ENCODE measurements around the gene EPB41L5. TPM values are rescaled to one million over a fixed set of nuclear protein-coding genes. Genes with fewer than 3 reads are reported as not detected.

The EPB41L5 gene
- total and polyA plus RNA-seq, 9 of the 15 experiments (the other 6 are each of a cell fraction or from before 2014, with no cell fraction given), result 2.3 to 14.1 (median 8.2) TPM

- TF ChIP-seq ZNF609 (CRISPR knock-in tag; IDR thresholded peaks at IDR 0.05; ENCODE audit: borderline replicate concordance) (no peak), BRD4 (IDR thresholded peaks at IDR 0.05) (no peak)
Observed at GRCh38 chr2:120219766-120220165, 206.9 kb downstream of the EPB41L5 start (continued).

DNA sequence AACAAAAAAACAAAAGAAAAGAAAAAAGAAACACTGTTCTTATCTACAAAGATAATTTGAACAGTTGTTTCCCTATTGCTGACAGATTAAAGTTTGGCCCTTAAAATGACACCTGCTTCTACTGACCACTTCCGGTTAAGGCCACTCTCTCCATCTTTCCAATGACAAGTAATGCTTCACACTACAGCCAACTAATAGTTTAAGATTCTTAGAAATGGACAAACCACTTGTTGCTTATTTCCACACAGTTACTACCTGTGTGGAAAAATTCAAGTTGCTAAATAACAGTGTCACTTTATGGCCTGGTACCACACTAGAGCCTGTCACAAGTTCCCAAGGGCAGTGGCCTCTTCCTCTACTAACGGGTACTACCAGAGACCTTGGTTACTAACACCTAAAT lies 207.9 kb downstream of the EPB41L5 start:
- H3K4me1 ChIP-seq (replicated peaks in 1 of 2; ENCODE audit: control insufficient read depth in 2 of 2, insufficient read depth in 2 of 2, low read length in 2 of 2), result peaks cover 20 to 28% of the 10 kb centered on the region in 2 experiments
- no peak overlapping the region for H3K4me3 ChIP-seq
- DNase-seq (ENCODE audit: extremely low read depth in 1 of 4, low spot score in 3 of 4) (no peak), FAIRE-seq (peak; percentile 37), ATAC-seq (no peak)
- WGBS (ENCODE audit: insufficient coverage, low coverage, missing lambda C conversion rate), result 67% methylated on average over 2 of the region's 2 CpGs
- 0 out of 2 replicates have a peak, but pooled peaks cover 2% of the 10 kb centered on the region for H3K9me3 ChIP-seq (replicated peaks; ENCODE audit: control insufficient read depth, insufficient read depth, low read depth, low read length)
- no peaks in the 10 kb centered on the region for H3K9me1 ChIP-seq (ENCODE audit: control insufficient read depth, insufficient read depth, low read length)
- no peaks in the 10 kb centered on the region for H3K27me3 ChIP-seq (ENCODE audit: control insufficient read depth in 2 of 2, insufficient read depth in 2 of 2, low read length in 2 of 2)
- TF ChIP-seq XRCC4 (IDR thresholded peaks at IDR 0.05; ENCODE audit: extremely low read depth, insufficient read depth, insufficient read length) (no peak), MTA3 (IDR thresholded peaks at IDR 0.05; ENCODE audit: borderline replicate concordance) (no peak)
- in situ Hi-C loops (cut with MboI) (no loop called here), intact Hi-C loops (cut with micrococcal nuclease) (no loop called here)
- peaks cover 33% of the 10 kb centered on the region for H3K36me3 ChIP-seq (ENCODE audit: control insufficient read depth, insufficient read depth, low read length)
- H3K4me2 ChIP-seq (ENCODE audit: insufficient read depth, low read length), result peak overlapping the region; percentile 24; the same call in 1 of the 2 replicates
- no peak overlapping the region for H3K9ac ChIP-seq (ENCODE audit: insufficient read depth in 1 of 2, low read depth in 2 of 2, low read length in 2 of 2)
- H3K79me2 ChIP-seq (ENCODE audit: control insufficient read depth, insufficient read depth, low read length), result peaks cover 28% of the 10 kb centered on the region
- POLR2A ChIA-PET, result no interaction called here
- no peak overlapping the region for H3K27ac ChIP-seq (ENCODE audit: extremely low read depth, low read depth, low read length)
- CTCF ChIA-PET (ENCODE audit: low intra/inter-chr PET ratio), result no interaction called here
- BruUV-seq (replicated peaks), result no TSS peak
- 0 out of 2 replicates have a peak, but pooled peaks cover 3% of the 10 kb centered on the region for H4K20me1 ChIP-seq (replicated peaks; ENCODE audit: control insufficient read depth, insufficient read depth, low read length)
- H2AFZ ChIP-seq (ENCODE audit: low read depth, low read length), result no peak overlapping the region
